ENCODE data around the gene RIPOR3.

- TF ChIP-seq, protein P1, sequence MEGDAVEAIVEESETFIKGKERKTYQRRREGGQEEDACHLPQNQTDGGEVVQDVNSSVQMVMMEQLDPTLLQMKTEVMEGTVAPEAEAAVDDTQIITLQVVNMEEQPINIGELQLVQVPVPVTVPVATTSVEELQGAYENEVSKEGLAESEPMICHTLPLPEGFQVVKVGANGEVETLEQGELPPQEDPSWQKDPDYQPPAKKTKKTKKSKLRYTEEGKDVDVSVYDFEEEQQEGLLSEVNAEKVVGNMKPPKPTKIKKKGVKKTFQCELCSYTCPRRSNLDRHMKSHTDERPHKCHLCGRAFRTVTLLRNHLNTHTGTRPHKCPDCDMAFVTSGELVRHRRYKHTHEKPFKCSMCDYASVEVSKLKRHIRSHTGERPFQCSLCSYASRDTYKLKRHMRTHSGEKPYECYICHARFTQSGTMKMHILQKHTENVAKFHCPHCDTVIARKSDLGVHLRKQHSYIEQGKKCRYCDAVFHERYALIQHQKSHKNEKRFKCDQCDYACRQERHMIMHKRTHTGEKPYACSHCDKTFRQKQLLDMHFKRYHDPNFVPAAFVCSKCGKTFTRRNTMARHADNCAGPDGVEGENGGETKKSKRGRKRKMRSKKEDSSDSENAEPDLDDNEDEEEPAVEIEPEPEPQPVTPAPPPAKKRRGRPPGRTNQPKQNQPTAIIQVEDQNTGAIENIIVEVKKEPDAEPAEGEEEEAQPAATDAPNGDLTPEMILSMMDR (IDR thresholded peaks at IDR 0.05): no peak
- no peak for TF ChIP-seq ZFX (IDR thresholded peaks at IDR 0.05; ENCODE audit: borderline replicate concordance)
Observed at GRCh38 chr20:50613438-50614169, 77.7 kb downstream of the RIPOR3 start.

All from 22Rv1 (cell line).